ENCODE data around the gene LYRM2. TPM values are rescaled to one million over a fixed set of nuclear protein-coding genes. Genes with fewer than 3 reads are reported as not detected.

The LYRM2 gene
- total RNA-seq, 1 experiment from 2014 or later: 26.3 TPM

DNA sequence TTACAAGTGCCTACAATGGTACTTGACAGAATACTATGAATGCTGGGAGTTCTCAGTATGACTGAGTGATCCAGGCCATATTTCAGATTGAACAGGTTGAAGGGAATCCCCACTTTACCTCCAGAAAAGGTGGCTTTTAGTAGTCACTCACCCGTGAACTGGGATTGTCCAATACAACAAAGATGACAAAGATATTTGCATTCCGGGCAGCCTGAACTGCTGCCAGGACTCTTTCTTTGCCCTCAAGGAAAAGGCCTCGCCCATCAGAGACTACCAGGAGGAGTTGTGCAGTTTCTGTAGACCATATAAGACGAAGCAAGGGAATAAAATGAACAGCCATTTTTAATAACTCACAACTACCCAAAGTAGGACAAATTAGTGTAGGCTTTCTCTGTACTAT lies 6.3 kb upstream of the LYRM2 start:
- RAD21 ChIA-PET (ENCODE audit: low non-redundant PET in 1 of 2, low total read pairs in 2 of 2, uncharacterized antibody in 2 of 2, unreplicated experiment in 2 of 2): no interaction called here
- Histone ChIP-seq H3K27me3 (ENCODE audit: insufficient read depth, low read length) (no peaks in the 10 kb centered on the region), H3K36me3 (ENCODE audit: control insufficient read depth in 1 of 2, insufficient read depth in 2 of 2, low read length in 2 of 2) (peaks cover 40 to 57% of the 10 kb centered on the region in 2 experiments; a peak in 3 of 4 replicates), H3K4me2 (ENCODE audit: low read length) (no peak overlapping the region), H3K9me2 (ENCODE audit: insufficient read depth) (no peaks in the 10 kb centered on the region), H3K9ac (ENCODE audit: low read length) (no peak overlapping the region), H3K9me3 (ENCODE audit: control insufficient read depth in 1 of 2, insufficient read depth in 1 of 2, low read depth in 1 of 2, low read length in 2 of 2) (no peaks in the 10 kb centered on the region), H3K27ac (ENCODE audit: low read depth, low read length) (no peak overlapping the region), H3K4me1 (ENCODE audit: control insufficient read depth in 1 of 2, insufficient read depth in 2 of 2, low read length in 2 of 2) (peaks cover 0 to under 1% of the 10 kb centered on the region in 2 experiments; a peak in 1 of 4 replicates), H2AFZ (ENCODE audit: low read depth, low read length, poor library complexity, severe bottlenecking) (no peak overlapping the region), H4K20me1 (ENCODE audit: insufficient read depth) (no peaks in the 10 kb centered on the region), H3K79me2 (ENCODE audit: insufficient read depth, low read length) (no peaks in the 10 kb centered on the region), H3K4me3 (replicated peaks in 1 of 2; ENCODE audit: low read depth in 1 of 2, low read length in 2 of 2) (no peak overlapping the region)
- BruUV-seq (replicated peaks): no TSS peak
- POLR2A ChIA-PET: no interaction called here
- intact Hi-C loops (cut with micrococcal nuclease): no loop called here
- CTCF ChIA-PET: no interaction called here
- ATAC-seq (no peak), DNase-seq (ENCODE audit: low read depth, low spot score) (no peak)
- TF ChIP-seq RAD21 (IDR thresholded peaks at IDR 0.05; ENCODE audit: low read depth) (no peak), SP1 (IDR thresholded peaks at IDR 0.05; ENCODE audit: low read depth) (no peak), SIN3A (IDR thresholded peaks at IDR 0.05; ENCODE audit: low read depth) (no peak), SRF (IDR thresholded peaks at IDR 0.05; ENCODE audit: low read depth) (no peak)

DNA sequence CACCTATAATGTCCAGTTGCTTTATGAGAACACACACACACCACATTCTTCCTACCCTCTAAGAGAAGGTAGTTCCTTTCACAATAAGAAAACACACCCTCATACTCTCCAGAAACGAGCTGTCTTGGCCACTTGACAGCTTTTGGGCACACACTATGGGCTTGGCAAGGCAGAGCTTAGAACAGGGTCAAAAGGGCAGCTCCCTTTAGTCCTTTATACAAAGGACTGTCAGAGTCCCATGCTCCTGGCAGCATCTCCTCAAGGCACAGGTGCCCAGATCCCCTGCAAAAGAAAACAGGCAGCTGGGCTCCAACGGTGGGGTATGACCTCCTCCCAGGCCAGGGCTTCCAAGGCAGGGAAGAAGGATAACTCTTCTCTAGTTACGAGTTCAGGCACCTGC lies 4.9 kb upstream of the LYRM2 start:
- Histone ChIP-seq H4K20me1 (ENCODE audit: insufficient read depth) (no peaks in the 10 kb centered on the region), H3K79me2 (ENCODE audit: insufficient read depth, low read length) (peaks cover 10% of the 10 kb centered on the region), H3K4me2 (ENCODE audit: low read length) (no peak overlapping the region), H3K27me3 (ENCODE audit: insufficient read depth, low read length) (no peaks in the 10 kb centered on the region), H3K9me2 (ENCODE audit: insufficient read depth) (no peaks in the 10 kb centered on the region), H3K4me1 (ENCODE audit: control insufficient read depth in 1 of 2, insufficient read depth in 2 of 2, low read length in 2 of 2) (peaks cover 3 to 10% of the 10 kb centered on the region in 2 experiments; a peak in 3 of 4 replicates), H3K9me3 (ENCODE audit: control insufficient read depth in 1 of 2, insufficient read depth in 1 of 2, low read depth in 1 of 2, low read length in 2 of 2) (no peaks in the 10 kb centered on the region), H3K27ac (ENCODE audit: low read depth, low read length) (no peak overlapping the region), H2AFZ (ENCODE audit: low read depth, low read length, poor library complexity, severe bottlenecking) (no peak overlapping the region), H3K36me3 (ENCODE audit: control insufficient read depth in 1 of 2, insufficient read depth in 2 of 2, low read length in 2 of 2) (peaks cover 35 to 50% of the 10 kb centered on the region in 2 experiments; a peak in 3 of 4 replicates), H3K9ac (ENCODE audit: low read length) (no peak overlapping the region), H3K4me3 (replicated peaks in 1 of 2; ENCODE audit: low read depth in 1 of 2, low read length in 2 of 2) (no peak overlapping the region)
- ChIA-PET POLR2A (no interaction called here), CTCF (no interaction called here), RAD21 (ENCODE audit: low non-redundant PET in 1 of 2, low total read pairs in 2 of 2, uncharacterized antibody in 2 of 2, unreplicated experiment in 2 of 2) (no interaction called here)
- no TSS peak for BruUV-seq (replicated peaks)
- no peak for ATAC-seq
- TF ChIP-seq EZH2 (IDR thresholded peaks at IDR 0.05): no peak
- no peak for TF ChIP-seq SRF (IDR thresholded peaks at IDR 0.05; ENCODE audit: low read depth)
- no peak for TF ChIP-seq CBX3 (IDR thresholded peaks at IDR 0.05; ENCODE audit: low read depth)
- TF ChIP-seq JUND (IDR thresholded peaks at IDR 0.05): no peak
- no peak for TF ChIP-seq YY1 (IDR thresholded peaks at IDR 0.05; ENCODE audit: extremely low read depth, insufficient replicate concordance, low read depth, low read length)
- no peak for TF ChIP-seq TCF7L2 (IDR thresholded peaks at IDR 0.05; ENCODE audit: borderline replicate concordance, extremely low read depth, insufficient read depth, insufficient read length)
- TF ChIP-seq, protein P1, sequence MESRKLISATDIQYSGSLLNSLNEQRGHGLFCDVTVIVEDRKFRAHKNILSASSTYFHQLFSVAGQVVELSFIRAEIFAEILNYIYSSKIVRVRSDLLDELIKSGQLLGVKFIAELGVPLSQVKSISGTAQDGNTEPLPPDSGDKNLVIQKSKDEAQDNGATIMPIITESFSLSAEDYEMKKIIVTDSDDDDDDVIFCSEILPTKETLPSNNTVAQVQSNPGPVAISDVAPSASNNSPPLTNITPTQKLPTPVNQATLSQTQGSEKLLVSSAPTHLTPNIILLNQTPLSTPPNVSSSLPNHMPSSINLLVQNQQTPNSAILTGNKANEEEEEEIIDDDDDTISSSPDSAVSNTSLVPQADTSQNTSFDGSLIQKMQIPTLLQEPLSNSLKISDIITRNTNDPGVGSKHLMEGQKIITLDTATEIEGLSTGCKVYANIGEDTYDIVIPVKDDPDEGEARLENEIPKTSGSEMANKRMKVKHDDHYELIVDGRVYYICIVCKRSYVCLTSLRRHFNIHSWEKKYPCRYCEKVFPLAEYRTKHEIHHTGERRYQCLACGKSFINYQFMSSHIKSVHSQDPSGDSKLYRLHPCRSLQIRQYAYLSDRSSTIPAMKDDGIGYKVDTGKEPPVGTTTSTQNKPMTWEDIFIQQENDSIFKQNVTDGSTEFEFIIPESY (IDR thresholded peaks at IDR 0.05; ENCODE audit: extremely low read depth, insufficient replicate concordance, low read length): no peak
- TF ChIP-seq EGR1 (IDR thresholded peaks at IDR 0.05; ENCODE audit: low read depth): no peak
- TF ChIP-seq EZH2phosphoT487 (IDR thresholded peaks at IDR 0.05; ENCODE audit: borderline replicate concordance): no peak
- TF ChIP-seq POLR2A (IDR thresholded peaks at IDR 0.05; ENCODE audit: borderline replicate concordance, extremely low read depth, insufficient read depth, insufficient read length): no peak
- TF ChIP-seq FOSL1 (IDR thresholded peaks at IDR 0.05; ENCODE audit: low read depth): no peak
- TF ChIP-seq, protein P2, sequence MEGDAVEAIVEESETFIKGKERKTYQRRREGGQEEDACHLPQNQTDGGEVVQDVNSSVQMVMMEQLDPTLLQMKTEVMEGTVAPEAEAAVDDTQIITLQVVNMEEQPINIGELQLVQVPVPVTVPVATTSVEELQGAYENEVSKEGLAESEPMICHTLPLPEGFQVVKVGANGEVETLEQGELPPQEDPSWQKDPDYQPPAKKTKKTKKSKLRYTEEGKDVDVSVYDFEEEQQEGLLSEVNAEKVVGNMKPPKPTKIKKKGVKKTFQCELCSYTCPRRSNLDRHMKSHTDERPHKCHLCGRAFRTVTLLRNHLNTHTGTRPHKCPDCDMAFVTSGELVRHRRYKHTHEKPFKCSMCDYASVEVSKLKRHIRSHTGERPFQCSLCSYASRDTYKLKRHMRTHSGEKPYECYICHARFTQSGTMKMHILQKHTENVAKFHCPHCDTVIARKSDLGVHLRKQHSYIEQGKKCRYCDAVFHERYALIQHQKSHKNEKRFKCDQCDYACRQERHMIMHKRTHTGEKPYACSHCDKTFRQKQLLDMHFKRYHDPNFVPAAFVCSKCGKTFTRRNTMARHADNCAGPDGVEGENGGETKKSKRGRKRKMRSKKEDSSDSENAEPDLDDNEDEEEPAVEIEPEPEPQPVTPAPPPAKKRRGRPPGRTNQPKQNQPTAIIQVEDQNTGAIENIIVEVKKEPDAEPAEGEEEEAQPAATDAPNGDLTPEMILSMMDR (IDR thresholded peaks at IDR 0.05 in 2 of 3, conservative IDR thresholded peaks at IDR 0.05 in 1 of 3; ENCODE audit: borderline replicate concordance in 1 of 3, insufficient read depth in 1 of 3, low read depth in 2 of 3, low read length in 2 of 3): no peak
- no peak for TF ChIP-seq ELF1 (IDR thresholded peaks at IDR 0.05; ENCODE audit: borderline replicate concordance, low read depth)
- no peak for TF ChIP-seq SIN3A (IDR thresholded peaks at IDR 0.05; ENCODE audit: low read depth)
- TF ChIP-seq, protein P3, sequence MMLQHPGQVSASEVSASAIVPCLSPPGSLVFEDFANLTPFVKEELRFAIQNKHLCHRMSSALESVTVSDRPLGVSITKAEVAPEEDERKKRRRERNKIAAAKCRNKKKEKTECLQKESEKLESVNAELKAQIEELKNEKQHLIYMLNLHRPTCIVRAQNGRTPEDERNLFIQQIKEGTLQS (IDR thresholded peaks at IDR 0.05): no peak
- intact Hi-C loops (cut with micrococcal nuclease): no loop called here
- no peak for DNase-seq (ENCODE audit: low read depth, low spot score)

Data from HCT116 (cell line).